Right atrium auricular region (tissue), 2 donors: ENCODE results near the gene DRC1. TPM values are rescaled to one million over a fixed set of nuclear protein-coding genes. Genes with fewer than 3 reads are reported as not detected.
"Not testable (repeated sequence)": the region's sequence is repeated elsewhere in the genome, so short reads cannot be mapped to it uniquely, and the experiment has no call there.

Experiments
- DNase-seq: peaks from one replicate; pipeline ENCODE4 v3.0.0-alpha.2; 2019; ENCODE audit warnings: low spot score
- H3K27ac ChIP-seq, 2 donors: fragments of 200-600 bp; sonication (generic); 1 replicate in 1 of 2; 2 replicates in 1 of 2; pipeline ENCODE4 v1.5.1; 2016 to 2019
- H3K27me3 ChIP-seq, 2 donors: fragments of 200-600 bp; sonication (generic); one replicate each; pipeline versions ENCODE4 v1.5.1 to v1.6.0; 2017 to 2019
- H3K36me3 ChIP-seq: fragments of 200-600 bp; sonication (generic); one replicate; pipeline ENCODE4 v1.5.1; 2016
- H3K4me1 ChIP-seq, 2 donors: fragments of 200-600 bp; sonication (generic); one replicate each; pipeline versions ENCODE4 v1.5.1 to v1.6.0; 2017 to 2019
- H3K4me3 ChIP-seq, 2 donors: fragments of 200-600 bp; sonication (generic); 1 replicate in 1 of 2; 2 replicates in 1 of 2; pipeline ENCODE4 v1.5.1; 2017 to 2019; ENCODE audit warnings: mild to moderate bottlenecking in 1 of 2, moderate library complexity in 1 of 2
- H3K9me3 ChIP-seq, 2 donors: fragments of 200-600 bp; sonication (generic); one replicate each; pipeline ENCODE4 v1.5.1; 2019
- total RNA-seq, 2 donors: library from RNA; depleted of rRNA; stranded (reverse); fragments of >200 nt; gene quantifications; one replicate each; pipeline ENCODE4 v1.1.0, GENCODE V29; 2016
- TF ChIP-seq, protein P1 (sequence below), 2 donors: fragments of 200-600 bp; sonication (generic); IDR thresholded peaks; one replicate each; pipeline ENCODE4 v1.5.1; 2019; ENCODE audit warnings: antibody characterized with exemption in 2 of 2

DRC1 gene
- total RNA-seq, 2 donors from 2014 or later: not detected

DNA sequence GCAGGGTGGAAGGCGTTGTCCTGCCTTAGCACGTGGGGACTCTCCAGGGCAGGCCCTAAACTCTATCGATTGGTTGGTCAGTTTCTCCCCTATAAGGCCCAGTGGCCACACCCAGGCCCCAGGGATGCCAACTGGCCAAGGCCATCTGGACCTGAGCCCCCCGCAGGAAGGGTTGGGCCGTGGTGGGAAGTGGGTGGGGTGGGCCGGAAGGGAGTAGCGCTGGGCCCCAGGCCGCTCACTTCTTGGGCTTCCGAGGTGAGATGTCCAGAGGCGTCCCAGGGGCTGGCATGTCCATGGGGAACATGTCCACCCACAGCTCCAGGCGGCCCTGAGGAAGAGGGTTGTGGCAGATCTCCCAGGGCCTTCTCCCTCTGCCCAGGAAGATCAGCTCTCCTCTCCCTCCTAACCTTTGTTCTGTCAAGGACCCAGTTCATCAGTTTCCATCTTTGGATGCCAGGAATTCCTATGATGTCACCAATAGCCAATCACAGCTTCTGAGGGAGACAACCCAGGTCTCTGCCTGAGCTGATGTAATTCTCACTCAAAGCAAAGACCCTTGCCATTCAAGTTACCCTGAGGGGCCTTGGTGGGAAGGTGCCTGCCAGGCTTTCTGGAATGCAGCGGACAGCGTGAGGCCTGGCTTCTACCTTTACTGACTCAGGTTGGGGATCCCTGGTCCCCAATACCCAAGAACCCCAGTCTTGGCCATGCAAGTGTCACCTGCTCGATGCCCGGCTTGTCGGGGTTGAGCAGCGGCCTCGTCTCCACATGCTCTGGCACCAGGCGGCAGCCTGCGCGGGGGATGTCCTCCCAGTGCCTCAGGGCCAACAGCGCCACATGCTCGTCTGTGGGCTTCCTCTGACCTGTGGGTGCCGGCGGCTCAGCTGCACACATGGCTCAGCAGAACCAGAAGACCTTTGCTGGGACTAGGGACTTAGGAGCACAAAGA lies 61.8 kb downstream of the DRC1 start:
- no peak overlapping the region for H3K4me3 ChIP-seq
- DNase-seq: no peak
- peaks cover 0 to 5% of the 10 kb centered on the region in 2 donors for H3K4me1 ChIP-seq
- no peak overlapping the region for H3K27ac ChIP-seq
- no peaks in the 10 kb centered on the region for H3K9me3 ChIP-seq
- H3K27me3 ChIP-seq: no peaks in the 10 kb centered on the region
- H3K36me3 ChIP-seq: no peaks in the 10 kb centered on the region
- TF ChIP-seq, protein P1, sequence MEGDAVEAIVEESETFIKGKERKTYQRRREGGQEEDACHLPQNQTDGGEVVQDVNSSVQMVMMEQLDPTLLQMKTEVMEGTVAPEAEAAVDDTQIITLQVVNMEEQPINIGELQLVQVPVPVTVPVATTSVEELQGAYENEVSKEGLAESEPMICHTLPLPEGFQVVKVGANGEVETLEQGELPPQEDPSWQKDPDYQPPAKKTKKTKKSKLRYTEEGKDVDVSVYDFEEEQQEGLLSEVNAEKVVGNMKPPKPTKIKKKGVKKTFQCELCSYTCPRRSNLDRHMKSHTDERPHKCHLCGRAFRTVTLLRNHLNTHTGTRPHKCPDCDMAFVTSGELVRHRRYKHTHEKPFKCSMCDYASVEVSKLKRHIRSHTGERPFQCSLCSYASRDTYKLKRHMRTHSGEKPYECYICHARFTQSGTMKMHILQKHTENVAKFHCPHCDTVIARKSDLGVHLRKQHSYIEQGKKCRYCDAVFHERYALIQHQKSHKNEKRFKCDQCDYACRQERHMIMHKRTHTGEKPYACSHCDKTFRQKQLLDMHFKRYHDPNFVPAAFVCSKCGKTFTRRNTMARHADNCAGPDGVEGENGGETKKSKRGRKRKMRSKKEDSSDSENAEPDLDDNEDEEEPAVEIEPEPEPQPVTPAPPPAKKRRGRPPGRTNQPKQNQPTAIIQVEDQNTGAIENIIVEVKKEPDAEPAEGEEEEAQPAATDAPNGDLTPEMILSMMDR (IDR thresholded peaks at IDR 0.05): no peak

GRCh38 chr2:26464390-26465265 lies 62.9 kb downstream of the DRC1 start:
- Histone ChIP-seq H3K27ac (no peak overlapping the region), H3K4me3 (no peak overlapping the region), H3K36me3 (no peaks in the 10 kb centered on the region), H3K4me1 (peaks cover 0 to 5% of the 10 kb centered on the region in 2 donors), H3K9me3 (peaks cover 4 to 7% of the 10 kb centered on the region in 2 donors), H3K27me3 (no peaks in the 10 kb centered on the region)
- no peak for DNase-seq
- TF ChIP-seq, protein P1 (IDR thresholded peaks at IDR 0.05): no peak

DNA sequence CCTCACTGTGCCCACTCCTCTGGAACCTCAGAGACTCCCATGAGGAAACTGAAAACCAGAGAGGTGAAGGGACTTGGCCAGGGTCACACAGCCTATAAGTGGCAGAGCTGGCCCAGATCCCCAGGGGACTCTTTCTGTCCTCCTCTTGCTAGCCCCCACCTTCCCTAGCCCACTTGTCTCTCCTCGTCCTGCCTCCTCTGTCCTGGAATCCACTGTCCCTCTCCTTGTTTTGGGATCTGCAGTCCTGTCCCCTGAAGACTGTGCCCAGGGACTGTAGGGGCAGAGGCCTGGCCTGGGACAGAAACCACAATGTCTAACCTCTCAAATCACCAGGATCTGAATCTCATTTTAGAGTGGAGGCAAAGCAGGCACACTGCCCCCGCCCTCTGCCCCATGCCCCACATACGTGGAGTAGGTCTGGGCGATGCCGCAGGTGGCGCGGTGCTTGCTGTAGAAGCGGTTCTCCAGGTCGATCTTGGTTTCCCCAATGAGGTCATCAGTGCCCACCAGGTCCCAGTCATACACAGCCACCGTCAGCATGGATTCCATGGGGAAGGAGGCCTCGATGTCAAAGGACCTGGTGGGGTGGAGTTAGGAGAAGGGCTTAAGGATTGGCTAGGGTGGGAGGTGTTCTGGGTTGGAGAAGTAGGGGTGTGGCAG lies 63.7 kb downstream of the DRC1 start:
- no peaks in the 10 kb centered on the region for H3K27me3 ChIP-seq
- H3K36me3 ChIP-seq: no peaks in the 10 kb centered on the region
- H3K4me1 ChIP-seq: peaks cover 0 to 5% of the 10 kb centered on the region in 2 donors
- H3K27ac ChIP-seq: no peak overlapping the region
- no peak for DNase-seq
- H3K4me3 ChIP-seq: no peak overlapping the region
- H3K9me3 ChIP-seq: peaks cover 4 to 11% of the 10 kb centered on the region in 2 donors
- TF ChIP-seq, protein P1 (IDR thresholded peaks at IDR 0.05): no peak

GRCh38 chr2:26465981-26466471 lies 64.3 kb downstream of the DRC1 start:
- no peak for DNase-seq
- TF ChIP-seq, protein P1 (IDR thresholded peaks at IDR 0.05): no peak
- no peak overlapping the region for H3K27ac ChIP-seq
- H3K9me3 ChIP-seq: peaks cover 4 to 11% of the 10 kb centered on the region in 2 donors
- H3K27me3 ChIP-seq: no peaks in the 10 kb centered on the region
- peaks cover 0 to 5% of the 10 kb centered on the region in 2 donors for H3K4me1 ChIP-seq
- H3K4me3 ChIP-seq: no peak overlapping the region
- no peaks in the 10 kb centered on the region for H3K36me3 ChIP-seq

- DNase-seq: no peak
- H3K4me1 ChIP-seq: peaks cover 0 to 5% of the 10 kb centered on the region in 2 donors
- TF ChIP-seq, protein P1 (IDR thresholded peaks at IDR 0.05): no peak
- H3K36me3 ChIP-seq: no peaks in the 10 kb centered on the region
- H3K27me3 ChIP-seq: no peaks in the 10 kb centered on the region
- no peak overlapping the region for H3K4me3 ChIP-seq
- no peak overlapping the region for H3K27ac ChIP-seq
- H3K9me3 ChIP-seq: peaks cover 4 to 11% of the 10 kb centered on the region in 2 donors
These were observed 65.1 kb downstream of the DRC1 start for GRCh38 chr2:26466662-26467310.

- not testable (repeated sequence) for H3K4me1 ChIP-seq, H3K27me3 ChIP-seq, DNase-seq, H3K27ac ChIP-seq, H3K4me3 ChIP-seq, H3K36me3 ChIP-seq
- peaks cover 4 to 11% of the 10 kb centered on the region in 2 donors for H3K9me3 ChIP-seq
These were observed 66.8 kb downstream of the DRC1 start for GRCh38 chr2:26468544-26468943.
